Fibroblast of mammary gland (primary cell): ENCODE results near the gene THBS2.

Experiments
- DNase-seq: peaks from one replicate; pipeline ENCODE4 v3.0.0-alpha.2; 2010; ENCODE audit warnings: low read depth
- H3K4me3 ChIP-seq: 2 replicates; pipeline ENCODE4 v1.5.1; 2011; ENCODE audit warnings: low read depth, mild to moderate bottlenecking, low read length, moderate library complexity; ENCODE audit not compliant: control insufficient read depth
- TF ChIP-seq, protein P1 (sequence below): conservative IDR thresholded peaks from 2 replicates; pipeline ENCODE4 v1.5.1; 2011; ENCODE audit warnings: low read depth, low read length, inconsistent platforms; ENCODE audit not compliant: control insufficient read depth, insufficient read depth

THBS2 gene

DNA sequence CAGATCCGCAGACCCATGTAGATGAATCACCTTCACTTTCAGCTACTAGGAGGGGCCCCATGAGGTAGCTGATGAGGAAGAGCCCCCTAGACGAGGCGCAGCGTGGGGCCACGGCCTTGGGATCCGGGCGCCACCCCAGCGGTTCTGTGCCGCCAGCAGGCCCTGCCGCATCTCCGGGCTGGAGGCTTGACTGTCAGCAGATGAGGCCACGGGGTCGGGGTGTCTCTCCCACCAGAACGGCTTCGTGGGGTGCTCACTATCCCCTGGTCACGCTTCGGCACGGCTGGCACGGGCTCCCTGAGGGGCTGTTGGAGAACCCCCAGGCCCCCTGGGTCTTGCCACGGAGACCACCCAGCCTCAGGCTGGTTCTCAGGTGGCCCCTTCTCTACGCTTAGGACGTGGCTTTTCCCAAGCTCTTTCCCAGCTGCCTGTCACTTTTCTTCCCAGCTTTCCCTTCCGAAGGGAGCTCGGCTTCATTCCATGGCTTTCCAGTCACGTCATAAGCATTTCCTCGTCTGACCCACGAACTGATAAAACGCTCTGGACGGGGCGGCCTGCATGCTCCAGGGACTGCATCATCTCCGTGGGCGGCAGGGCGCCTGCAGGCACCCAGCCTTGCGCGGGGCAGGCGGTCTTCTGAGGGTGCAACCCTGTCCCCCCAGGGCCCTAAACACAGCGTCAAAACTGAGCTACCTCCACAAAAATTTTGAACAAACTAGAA lies 85.9 kb downstream of the THBS2 start:
- DNase-seq, result peak; percentile 96
- TF ChIP-seq, protein P1, sequence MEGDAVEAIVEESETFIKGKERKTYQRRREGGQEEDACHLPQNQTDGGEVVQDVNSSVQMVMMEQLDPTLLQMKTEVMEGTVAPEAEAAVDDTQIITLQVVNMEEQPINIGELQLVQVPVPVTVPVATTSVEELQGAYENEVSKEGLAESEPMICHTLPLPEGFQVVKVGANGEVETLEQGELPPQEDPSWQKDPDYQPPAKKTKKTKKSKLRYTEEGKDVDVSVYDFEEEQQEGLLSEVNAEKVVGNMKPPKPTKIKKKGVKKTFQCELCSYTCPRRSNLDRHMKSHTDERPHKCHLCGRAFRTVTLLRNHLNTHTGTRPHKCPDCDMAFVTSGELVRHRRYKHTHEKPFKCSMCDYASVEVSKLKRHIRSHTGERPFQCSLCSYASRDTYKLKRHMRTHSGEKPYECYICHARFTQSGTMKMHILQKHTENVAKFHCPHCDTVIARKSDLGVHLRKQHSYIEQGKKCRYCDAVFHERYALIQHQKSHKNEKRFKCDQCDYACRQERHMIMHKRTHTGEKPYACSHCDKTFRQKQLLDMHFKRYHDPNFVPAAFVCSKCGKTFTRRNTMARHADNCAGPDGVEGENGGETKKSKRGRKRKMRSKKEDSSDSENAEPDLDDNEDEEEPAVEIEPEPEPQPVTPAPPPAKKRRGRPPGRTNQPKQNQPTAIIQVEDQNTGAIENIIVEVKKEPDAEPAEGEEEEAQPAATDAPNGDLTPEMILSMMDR, result no peak
- no peak overlapping the region for H3K4me3 ChIP-seq

DNA sequence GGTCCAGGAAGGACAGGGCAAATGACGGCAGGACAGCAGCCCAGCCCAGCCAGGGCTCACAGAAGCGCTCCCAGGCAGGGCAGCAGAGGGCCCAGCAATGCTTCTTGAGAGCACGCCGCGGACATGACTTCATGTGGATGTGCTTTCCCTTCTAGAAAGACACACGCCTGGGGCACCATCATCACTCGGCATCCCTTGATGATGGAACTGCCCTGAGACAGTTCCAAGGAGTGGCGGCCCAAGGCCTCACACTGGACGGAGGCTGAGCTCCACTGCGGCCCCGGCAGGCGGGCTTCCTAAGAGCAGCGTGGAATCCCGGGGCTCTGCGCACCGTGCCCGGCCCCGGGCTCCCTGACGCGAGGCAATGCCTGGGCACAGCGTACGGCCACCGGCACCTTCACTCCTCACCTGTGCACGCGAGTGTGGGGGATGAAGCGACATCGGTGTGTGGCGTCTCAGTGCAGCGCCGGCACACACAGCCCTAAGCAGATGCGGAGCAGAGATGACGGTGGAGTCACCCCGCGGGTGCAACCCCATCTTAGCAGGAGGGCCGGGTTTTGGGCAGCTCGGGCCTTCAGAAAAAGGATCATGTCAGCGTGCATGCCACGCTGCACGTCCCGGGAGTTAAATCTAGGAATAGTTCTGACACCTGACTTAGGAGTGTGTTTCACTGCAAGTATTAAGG lies 86.6 kb downstream of the THBS2 start:
- TF ChIP-seq, protein P1, result no peak

More for the DNA sequence above, 86.6 kb downstream of the THBS2 start:
- no peak for DNase-seq
- no peak overlapping the region for H3K4me3 ChIP-seq
